ENCODE data around the gene AP3B1. TPM values are rescaled to one million over a fixed set of nuclear protein-coding genes. Genes with fewer than 3 reads are reported as not detected.

The AP3B1 gene
- total RNA-seq, 2 donors from 2014 or later: 53.4 to 74.0 TPM

- Histone ChIP-seq H3K4me1 (ENCODE audit: control insufficient read depth, insufficient read depth, low read length) (peaks cover 4% of the 10 kb centered on the region), H3K36me3 (ENCODE audit: control insufficient read depth, insufficient read depth, low read length) (no peaks in the 10 kb centered on the region), H3K27ac (ENCODE audit: low read depth, low read length) (no peak overlapping the region), H3K9me3 (ENCODE audit: control insufficient read depth, low read length) (no peaks in the 10 kb centered on the region), H3K9ac (ENCODE audit: extremely low read depth, low read length, poor library complexity, severe bottlenecking) (no peak overlapping the region), H3K27me3 (ENCODE audit: control insufficient read depth, insufficient read depth, low read length, poor library complexity, severe bottlenecking) (no peaks in the 10 kb centered on the region), H3K4me3 (ENCODE audit: low read length) (no peak overlapping the region)
- no peaks in the 10 kb centered on the region for H3K27me3 Mint-ChIP-seq (ENCODE audit: insufficient read depth)
- 99 to 100% methylated on average over 1 to 2 of the region's 2 CpGs for WGBS, 2 experiments (ENCODE audit: insufficient coverage in 1 of 2, insufficient read length in 1 of 2)
- TF ChIP-seq CTCF (conservative IDR thresholded peaks at IDR 0.05): no peak
- no peak for DNase-seq
- H3K27ac Mint-ChIP-seq: no peak overlapping the region
- no peak overlapping the region for H3K4me3 Mint-ChIP-seq
- H3K4me1 Mint-ChIP-seq: peaks cover 25% of the 10 kb centered on the region
- peaks cover 3% of the 10 kb centered on the region for H3K36me3 Mint-ChIP-seq (ENCODE audit: low read depth)
- no peaks in the 10 kb centered on the region for H3K9me3 Mint-ChIP-seq
These were observed 2.8 kb downstream of the AP3B1 start for GRCh38 chr5:78291687-78292086.

- Mint-ChIP-seq H3K27me3 (ENCODE audit: insufficient read depth) (no peaks in the 10 kb centered on the region), H3K4me3 (no peak overlapping the region), H3K9me3 (no peaks in the 10 kb centered on the region), H3K27ac (no peak overlapping the region), H3K4me1 (peaks cover 30% of the 10 kb centered on the region), H3K36me3 (ENCODE audit: low read depth) (peaks cover 10% of the 10 kb centered on the region)
- no peak overlapping the region for H3K27ac ChIP-seq (ENCODE audit: low read depth, low read length)
- peaks cover 4% of the 10 kb centered on the region for H3K4me1 ChIP-seq (ENCODE audit: control insufficient read depth, insufficient read depth, low read length)
- no peak for DNase-seq
- H3K9me3 ChIP-seq (ENCODE audit: control insufficient read depth, low read length): no peaks in the 10 kb centered on the region
- no peaks in the 10 kb centered on the region for H3K36me3 ChIP-seq (ENCODE audit: control insufficient read depth, insufficient read depth, low read length)
- WGBS, 2 experiments (ENCODE audit: insufficient coverage in 1 of 2, insufficient read length in 1 of 2): 97 to 100% methylated on average over 2 of the region's 2 CpGs
- H3K27me3 ChIP-seq (ENCODE audit: control insufficient read depth, insufficient read depth, low read length, poor library complexity, severe bottlenecking): no peaks in the 10 kb centered on the region
- H3K9ac ChIP-seq (ENCODE audit: extremely low read depth, low read length, poor library complexity, severe bottlenecking): no peak overlapping the region
- TF ChIP-seq CTCF (conservative IDR thresholded peaks at IDR 0.05): no peak
- H3K4me3 ChIP-seq (ENCODE audit: low read length): no peak overlapping the region
These were observed 4.6 kb downstream of the AP3B1 start for GRCh38 chr5:78289911-78290310.

DNA sequence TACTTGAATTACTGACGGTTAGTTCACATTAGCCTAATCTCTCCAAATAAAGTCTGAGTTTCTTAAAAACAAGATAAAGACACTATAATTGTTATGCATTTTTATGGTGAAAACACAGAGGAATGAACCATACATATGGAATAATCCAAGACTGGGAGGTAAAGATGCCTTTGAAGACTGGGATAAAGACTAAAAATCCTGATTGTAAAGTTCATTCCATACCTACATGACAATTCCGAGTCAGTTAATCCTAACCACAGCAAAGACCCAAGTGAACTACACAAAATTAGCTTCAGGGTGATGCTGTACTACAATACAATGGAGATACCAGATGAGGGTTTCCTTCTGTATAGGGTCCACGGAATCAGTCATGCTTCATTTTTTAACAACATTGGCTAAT is 6.3 kb downstream of the AP3B1 start:
- H3K9ac ChIP-seq (ENCODE audit: extremely low read depth, low read length, poor library complexity, severe bottlenecking): no peak overlapping the region
- 80 to 91% methylated on average over 1 to 3 of the region's 3 CpGs for WGBS, 2 experiments (ENCODE audit: insufficient coverage in 1 of 2, insufficient read length in 1 of 2)
- Mint-ChIP-seq H3K9me3 (no peaks in the 10 kb centered on the region), H3K36me3 (ENCODE audit: low read depth) (peaks cover 10% of the 10 kb centered on the region), H3K27ac (no peak overlapping the region), H3K4me1 (peaks cover 28% of the 10 kb centered on the region), H3K4me3 (no peak overlapping the region), H3K27me3 (ENCODE audit: insufficient read depth) (no peaks in the 10 kb centered on the region)
- H3K27ac ChIP-seq (ENCODE audit: low read depth, low read length): no peak overlapping the region
- no peak overlapping the region for H3K4me3 ChIP-seq (ENCODE audit: low read length)
- no peaks in the 10 kb centered on the region for H3K27me3 ChIP-seq (ENCODE audit: control insufficient read depth, insufficient read depth, low read length, poor library complexity, severe bottlenecking)
- no peaks in the 10 kb centered on the region for H3K9me3 ChIP-seq (ENCODE audit: control insufficient read depth, low read length)
- TF ChIP-seq CTCF (conservative IDR thresholded peaks at IDR 0.05): no peak
- no peaks in the 10 kb centered on the region for H3K36me3 ChIP-seq (ENCODE audit: control insufficient read depth, insufficient read depth, low read length)
- peaks cover 4% of the 10 kb centered on the region for H3K4me1 ChIP-seq (ENCODE audit: control insufficient read depth, insufficient read depth, low read length)
- no peak for DNase-seq
